ENCODE measurements around the gene BRMS1. TPM values are rescaled to one million over a fixed set of nuclear protein-coding genes. Genes with fewer than 3 reads are reported as not detected.

The BRMS1 gene
- total RNA-seq, 1 experiment from 2014 or later: 123 TPM

- H3K27me3 ChIP-seq (ENCODE audit: low read length): no peaks in the 10 kb centered on the region
- H3K27ac ChIP-seq (ENCODE audit: low read length): no peak overlapping the region
- no peak overlapping the region for H3K4me3 ChIP-seq (ENCODE audit: low read length)
- no peak overlapping the region for H3K4me2 ChIP-seq (ENCODE audit: low read length)
- ChIA-PET CTCF (no interaction called here), POLR2A (ENCODE audit: unreplicated experiment) (no interaction called here)
- no peaks in the 10 kb centered on the region for H3F3A ChIP-seq (ENCODE audit: low read length, unreplicated experiment)
- no peaks in the 10 kb centered on the region for H4K20me1 ChIP-seq (ENCODE audit: low read length)
- no peaks in the 10 kb centered on the region for H3K4me1 ChIP-seq (ENCODE audit: insufficient read depth, low read length)
- H2AFZ ChIP-seq (ENCODE audit: low read length): no peak overlapping the region
- H3K79me2 ChIP-seq (ENCODE audit: low read length): no peaks in the 10 kb centered on the region
- no TSS peak for BruUV-seq (replicated peaks)
- H3K9ac ChIP-seq (ENCODE audit: low read length): no peak overlapping the region
- no peaks in the 10 kb centered on the region for H3K9me3 ChIP-seq (ENCODE audit: low read length)
- intact Hi-C loops (cut with micrococcal nuclease): no loop called here
- H3K9me2 ChIP-seq (replicated peaks; ENCODE audit: low read length): no peaks in the 10 kb centered on the region
- ATAC-seq (no peak), DNase-seq (no peak)
- TF ChIP-seq EZH2 (IDR thresholded peaks at IDR 0.05; ENCODE audit: low read length, unreplicated experiment) (no peak), EZH2phosphoT487 (IDR thresholded peaks at IDR 0.05; ENCODE audit: borderline replicate concordance, low read length) (no peak)
- H3K36me3 ChIP-seq (ENCODE audit: low read depth, low read length): no peaks in the 10 kb centered on the region
These were observed 45.7 kb downstream of the BRMS1 start for GRCh38 chr11:66299186-66299585.

GRCh38 chr11:66297610-66298009 is 47.3 kb downstream of the BRMS1 start:
- ATAC-seq (no peak), DNase-seq (no peak)
- no peak overlapping the region for H3K9ac ChIP-seq (ENCODE audit: low read length)
- H4K20me1 ChIP-seq (ENCODE audit: low read length): no peaks in the 10 kb centered on the region
- H3K4me3 ChIP-seq (ENCODE audit: low read length): no peak overlapping the region
- TF ChIP-seq EZH2 (IDR thresholded peaks at IDR 0.05; ENCODE audit: low read length, unreplicated experiment) (no peak), CTCF (conservative IDR thresholded peaks at IDR 0.05; ENCODE audit: low read depth, low read length) (no peak), EZH2phosphoT487 (IDR thresholded peaks at IDR 0.05; ENCODE audit: borderline replicate concordance, low read length) (no peak)
- peaks cover 4% of the 10 kb centered on the region; the same call in 1 of the 2 replicates for H3K27me3 ChIP-seq (ENCODE audit: low read length)
- H3K4me2 ChIP-seq (ENCODE audit: low read length): no peak overlapping the region
- H3F3A ChIP-seq (ENCODE audit: low read length, unreplicated experiment): no peaks in the 10 kb centered on the region
- intact Hi-C loops (cut with micrococcal nuclease): no loop called here
- H3K27ac ChIP-seq (ENCODE audit: low read length): no peak overlapping the region
- no peaks in the 10 kb centered on the region for H3K4me1 ChIP-seq (ENCODE audit: insufficient read depth, low read length)
- H3K9me2 ChIP-seq (replicated peaks; ENCODE audit: low read length): no peaks in the 10 kb centered on the region
- no peaks in the 10 kb centered on the region for H3K9me3 ChIP-seq (ENCODE audit: low read length)
- ChIA-PET CTCF (no interaction called here), POLR2A (ENCODE audit: unreplicated experiment) (no interaction called here)
- no peaks in the 10 kb centered on the region for H3K36me3 ChIP-seq (ENCODE audit: low read depth, low read length)
- no peak overlapping the region for H2AFZ ChIP-seq (ENCODE audit: low read length)
- no TSS peak for BruUV-seq (replicated peaks)
- no peaks in the 10 kb centered on the region for H3K79me2 ChIP-seq (ENCODE audit: low read length)

- CTCF ChIA-PET: no interaction called here
These were observed 50.0 kb downstream of the BRMS1 start for GRCh38 chr11:66294626-66295620.

More at GRCh38 chr11:66294626-66295620, 50.0 kb downstream of the BRMS1 start:
- no peak for TF ChIP-seq CTCF (conservative IDR thresholded peaks at IDR 0.05; ENCODE audit: low read depth, low read length)
- TF ChIP-seq EZH2 (IDR thresholded peaks at IDR 0.05; ENCODE audit: low read length, unreplicated experiment): no peak
- no peak for TF ChIP-seq EZH2phosphoT487 (IDR thresholded peaks at IDR 0.05; ENCODE audit: borderline replicate concordance, low read length)
- DNase-seq (no peak), ATAC-seq (no peak)
- H3K4me3 ChIP-seq (ENCODE audit: low read length): no peak overlapping the region
- H3K27me3 ChIP-seq (ENCODE audit: low read length): peaks cover 12% of the 10 kb centered on the region
- no peaks in the 10 kb centered on the region for H3K9me3 ChIP-seq (ENCODE audit: low read length)
- H2AFZ ChIP-seq (ENCODE audit: low read length): no peak overlapping the region
- POLR2A ChIA-PET (ENCODE audit: unreplicated experiment): no interaction called here
- H3F3A ChIP-seq (ENCODE audit: low read length, unreplicated experiment): no peaks in the 10 kb centered on the region
- no peaks in the 10 kb centered on the region for H3K36me3 ChIP-seq (ENCODE audit: low read depth, low read length)
- H3K9ac ChIP-seq (ENCODE audit: low read length): no peak overlapping the region
- H3K4me1 ChIP-seq (ENCODE audit: insufficient read depth, low read length): peaks cover 5% of the 10 kb centered on the region
- no TSS peak for BruUV-seq (replicated peaks)
- intact Hi-C loops (cut with micrococcal nuclease): no loop called here
- no peaks in the 10 kb centered on the region for H3K9me2 ChIP-seq (replicated peaks; ENCODE audit: low read length)
- no peaks in the 10 kb centered on the region for H3K79me2 ChIP-seq (ENCODE audit: low read length)
- no peak overlapping the region for H3K27ac ChIP-seq (ENCODE audit: low read length)
- no peak overlapping the region for H3K4me2 ChIP-seq (ENCODE audit: low read length)
- no peaks in the 10 kb centered on the region for H4K20me1 ChIP-seq (ENCODE audit: low read length)

Measured in PC-3 (cell line).